Embryonic facial prominence (tissue), 1 donor: ENCODE measurements around the gene SCAP.

Experiments
- DNase-seq: peaks from one replicate; pipeline ENCODE4 v3.0.0-alpha.2; 2016; ENCODE audit errors: extremely low spot score

The SCAP gene

DNA sequence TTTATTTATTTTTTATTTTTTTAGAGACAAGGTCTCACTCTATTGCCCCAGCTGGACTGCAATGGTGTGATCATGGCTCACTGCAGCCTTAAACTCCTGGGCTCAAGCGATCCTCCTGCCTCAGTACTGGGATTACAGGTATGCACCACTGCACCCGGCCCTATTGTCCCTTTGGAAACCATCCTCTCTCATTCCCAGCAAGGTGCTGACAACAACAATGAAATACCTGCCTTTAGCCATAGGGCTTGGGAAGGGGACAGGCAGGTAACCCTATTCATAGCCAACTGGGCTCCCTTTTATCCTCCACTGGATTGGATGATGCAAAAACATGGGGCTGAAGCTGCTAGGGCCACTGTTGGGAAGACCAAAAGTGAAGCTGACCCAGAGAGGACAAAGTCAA is 43.1 kb downstream of the SCAP start:
- no peak for DNase-seq

GRCh38 chr3:47431225-47431624 is 44.5 kb downstream of the SCAP start:
- no peak for DNase-seq

GRCh38 chr3:47430606-47431005 is 45.1 kb downstream of the SCAP start:
- no peak for DNase-seq

DNA sequence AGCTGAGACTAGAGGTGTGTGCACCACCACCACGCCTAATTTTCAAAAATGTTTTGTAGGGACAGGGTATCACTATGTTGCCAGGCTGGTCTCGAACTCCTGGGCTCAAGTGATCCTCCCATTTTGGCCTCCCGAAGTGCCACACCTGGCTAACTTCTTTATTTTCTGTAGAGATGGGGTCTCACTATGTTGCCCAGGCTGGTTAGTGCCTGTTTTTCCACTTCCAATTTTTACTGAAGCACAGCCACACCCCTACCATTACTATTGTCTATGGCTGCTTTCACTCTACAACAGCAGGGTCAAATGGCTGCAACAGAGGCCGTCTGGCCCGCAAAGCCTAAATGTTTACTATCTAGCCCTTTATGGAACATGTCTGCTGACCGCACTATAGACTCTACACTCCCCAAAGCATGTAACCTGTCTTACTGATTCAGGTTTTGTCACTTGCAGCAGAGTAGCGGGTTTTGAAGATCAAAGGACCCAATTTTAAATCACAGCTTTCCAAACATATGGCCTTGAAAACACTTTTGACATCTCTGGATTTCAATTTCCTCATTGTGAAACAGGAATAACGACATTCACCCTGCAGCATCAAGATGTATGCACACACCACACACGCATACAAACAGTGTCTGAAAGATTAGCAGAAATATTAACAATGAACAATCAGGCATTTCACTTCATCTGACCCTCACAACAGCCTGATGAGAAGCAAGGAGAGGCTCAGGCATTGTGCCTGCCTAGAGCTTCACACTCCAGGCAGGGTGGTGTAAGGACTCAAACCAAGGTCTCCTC is 46.1 kb downstream of the SCAP start:
- no peak for DNase-seq

GRCh38 chr3:47428662-47429061 is 47.1 kb downstream of the SCAP start:
- no peak for DNase-seq

DNA sequence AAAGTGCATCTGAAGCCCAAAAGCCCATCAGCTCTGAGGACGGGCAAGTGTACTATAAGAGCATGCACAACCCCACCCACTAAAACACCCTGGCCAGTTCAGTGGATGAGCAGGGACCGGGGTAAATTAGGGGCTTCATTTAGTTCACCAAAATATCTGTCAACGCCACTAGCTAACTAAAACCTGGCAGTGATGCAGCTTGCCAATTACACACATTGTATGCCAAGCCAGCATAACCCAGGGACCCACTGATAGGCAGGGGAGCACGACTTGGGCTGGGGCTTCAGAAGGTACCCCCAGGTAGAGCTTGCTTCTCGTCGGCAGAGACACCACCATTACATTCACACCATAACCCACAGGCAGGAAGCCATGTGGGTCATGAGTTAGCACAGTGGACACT is 47.9 kb downstream of the SCAP start:
- no peak for DNase-seq

DNA sequence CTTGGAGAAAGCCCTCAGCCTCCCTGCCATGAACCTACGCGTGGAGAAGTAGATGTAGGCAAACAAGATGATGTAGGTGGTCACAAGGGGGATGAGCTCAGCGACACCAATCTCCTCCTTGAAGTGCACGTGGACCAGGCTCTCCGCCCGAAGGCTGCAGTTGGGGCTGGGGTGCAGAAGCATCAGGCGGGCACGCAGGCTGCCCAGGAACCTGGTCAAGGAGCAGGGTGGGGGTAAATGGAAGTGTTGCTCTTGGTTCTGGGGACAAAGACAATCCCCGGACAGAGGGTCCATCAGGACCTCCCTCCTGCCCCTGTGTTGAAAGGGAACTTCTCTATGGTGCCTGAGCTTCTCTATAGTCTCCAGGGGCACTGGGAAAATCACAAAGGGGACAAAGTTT is 49.8 kb downstream of the SCAP start:
- DNase-seq: no peak

GRCh38 chr3:47425383-47425778 is 50.4 kb downstream of the SCAP start:
- DNase-seq: no peak

GRCh38 chr3:47424434-47425382 is 51.0 kb downstream of the SCAP start:
- DNase-seq: no peak

DNA sequence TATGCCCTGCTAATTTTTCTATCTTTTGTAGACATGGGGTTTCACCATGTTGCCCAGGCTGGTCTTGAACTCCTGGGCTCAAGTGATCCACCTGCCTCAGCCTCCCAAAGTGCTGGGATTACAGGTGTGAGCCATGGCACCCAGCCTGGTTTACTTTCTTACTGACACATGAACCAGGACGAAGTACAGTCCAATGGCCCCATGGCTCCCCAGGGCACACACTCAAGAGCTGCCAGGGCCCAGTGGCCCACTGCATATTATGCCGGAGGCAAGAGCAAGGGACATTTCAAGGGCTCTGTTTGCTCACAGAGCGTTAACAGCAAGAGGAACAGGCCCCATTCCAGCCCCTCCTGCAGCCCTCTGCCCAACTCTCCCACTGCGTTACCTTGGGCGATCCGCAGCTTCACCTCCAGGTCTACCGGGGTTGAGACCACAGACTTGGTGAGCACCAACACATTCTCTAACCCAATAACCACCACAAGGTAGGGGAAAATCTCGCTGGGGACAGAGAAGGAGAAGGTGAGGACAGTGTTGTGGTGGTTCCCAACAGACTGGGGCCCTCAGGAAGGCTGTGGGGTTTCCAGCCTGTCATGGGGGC is 52.1 kb downstream of the SCAP start:
- no peak for DNase-seq

- no peak for DNase-seq
Measured at GRCh38 chr3:47422743-47423142, 53.0 kb downstream of the SCAP start.

DNA sequence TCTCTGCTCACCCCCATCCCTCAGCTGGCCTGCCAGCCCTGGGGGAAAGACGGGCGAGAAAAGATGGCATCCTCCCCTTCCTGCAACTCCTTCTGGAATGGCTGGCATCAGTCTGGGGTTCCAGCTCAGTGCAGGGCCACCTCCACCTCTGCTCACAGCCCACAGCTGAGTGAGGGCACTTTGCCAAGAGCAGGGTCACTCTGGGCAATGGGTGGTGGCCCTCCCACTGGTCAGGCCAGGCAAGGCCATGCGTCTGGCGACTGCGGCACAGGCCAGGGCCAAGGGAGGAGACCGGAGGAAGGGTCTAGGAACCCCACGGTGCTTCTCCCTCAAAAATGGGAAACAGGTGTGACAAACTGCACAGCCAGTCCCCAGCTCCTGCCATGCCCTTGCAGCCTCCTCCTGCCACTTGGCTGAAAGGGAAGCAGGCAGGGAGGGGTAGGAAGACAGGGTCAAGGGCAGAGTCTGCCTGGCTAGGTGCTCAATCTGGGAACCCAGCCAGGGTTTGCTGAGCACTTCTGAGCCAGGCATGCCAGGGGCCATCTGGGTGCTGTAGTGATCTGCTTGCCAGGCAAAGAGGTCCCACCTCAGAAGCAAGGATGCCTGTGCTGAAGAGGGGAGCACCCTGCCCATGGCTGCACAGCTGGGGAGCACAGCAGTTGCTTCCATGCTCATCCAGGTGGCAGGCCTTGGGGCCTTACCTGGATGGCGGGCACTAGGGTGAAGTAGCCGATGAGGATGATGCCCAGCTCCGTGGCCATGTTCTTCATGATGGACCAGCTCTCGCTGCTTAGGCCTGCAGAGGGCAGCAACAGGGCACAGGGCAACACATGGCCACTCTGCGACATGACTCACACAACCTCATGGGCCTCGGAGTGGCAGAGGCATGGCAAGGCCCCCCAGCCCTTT is 53.7 kb downstream of the SCAP start:
- no peak for DNase-seq

DNA sequence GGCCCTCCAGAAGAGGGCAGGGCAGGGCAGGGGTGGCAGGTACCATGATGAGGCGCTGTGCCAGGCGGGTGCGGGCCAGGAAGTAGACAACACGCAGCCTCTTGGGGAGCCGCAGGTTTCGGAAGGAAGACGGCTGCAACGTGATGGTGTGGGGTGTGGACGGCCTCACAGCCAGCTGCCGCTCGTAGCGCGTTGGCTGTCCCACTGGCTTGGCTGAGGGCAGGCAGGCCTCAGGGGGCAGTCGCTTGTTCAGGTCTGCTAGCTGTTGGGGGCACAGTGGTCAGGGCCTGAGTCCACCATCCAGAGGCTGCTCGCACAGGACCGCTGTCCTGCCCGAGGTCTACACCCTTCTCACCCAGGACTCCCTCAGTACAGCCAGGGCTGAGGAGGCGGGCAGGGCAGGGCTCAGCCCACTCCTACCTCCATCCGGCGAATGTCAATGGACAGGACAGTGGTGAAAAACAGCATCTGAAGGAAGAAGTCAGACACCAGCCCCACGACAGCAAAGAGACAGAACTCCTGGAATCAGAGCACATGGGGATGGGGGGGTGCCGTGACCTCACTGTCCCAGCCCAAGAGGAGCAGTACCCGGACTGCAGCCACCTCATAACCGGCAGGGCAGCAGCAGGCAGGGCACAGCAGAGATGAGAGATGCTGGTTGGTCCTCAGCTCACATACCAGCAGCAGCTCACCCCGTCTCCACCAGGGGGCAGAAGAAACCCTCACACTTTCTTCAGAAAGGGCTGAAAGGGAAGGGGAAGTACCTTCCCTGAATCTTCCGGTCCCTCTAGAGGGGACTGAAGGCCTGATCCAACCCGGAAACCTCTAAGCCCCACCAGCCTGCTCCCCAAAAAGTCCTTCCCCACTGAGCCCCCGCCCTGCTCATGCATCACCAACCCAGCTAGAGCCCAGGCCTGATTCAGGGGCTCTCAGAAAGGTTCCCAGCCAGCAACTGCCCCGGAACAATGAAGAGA is 54.9 kb downstream of the SCAP start:
- DNase-seq: peak; percentile 40

DNA sequence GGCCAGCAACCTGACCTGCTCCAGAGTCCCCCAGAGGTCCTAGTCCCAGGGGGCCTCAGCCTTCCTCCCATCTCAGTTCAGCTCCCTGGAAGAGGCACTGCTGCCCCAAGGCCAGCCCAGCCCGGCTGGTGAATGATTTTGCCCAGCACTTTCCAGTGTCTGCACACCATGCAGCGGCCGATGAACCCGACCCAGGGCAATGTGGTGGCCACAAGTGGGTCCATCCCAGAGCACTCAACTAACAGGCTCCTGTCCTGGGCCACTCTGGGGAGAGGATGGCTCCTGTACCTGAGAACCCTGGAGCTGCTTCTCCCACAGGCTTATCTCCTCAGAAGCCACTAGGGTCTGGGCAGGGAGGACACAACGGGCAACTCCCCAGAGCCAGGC is 55.7 kb downstream of the SCAP start:
- no peak for DNase-seq

DNA sequence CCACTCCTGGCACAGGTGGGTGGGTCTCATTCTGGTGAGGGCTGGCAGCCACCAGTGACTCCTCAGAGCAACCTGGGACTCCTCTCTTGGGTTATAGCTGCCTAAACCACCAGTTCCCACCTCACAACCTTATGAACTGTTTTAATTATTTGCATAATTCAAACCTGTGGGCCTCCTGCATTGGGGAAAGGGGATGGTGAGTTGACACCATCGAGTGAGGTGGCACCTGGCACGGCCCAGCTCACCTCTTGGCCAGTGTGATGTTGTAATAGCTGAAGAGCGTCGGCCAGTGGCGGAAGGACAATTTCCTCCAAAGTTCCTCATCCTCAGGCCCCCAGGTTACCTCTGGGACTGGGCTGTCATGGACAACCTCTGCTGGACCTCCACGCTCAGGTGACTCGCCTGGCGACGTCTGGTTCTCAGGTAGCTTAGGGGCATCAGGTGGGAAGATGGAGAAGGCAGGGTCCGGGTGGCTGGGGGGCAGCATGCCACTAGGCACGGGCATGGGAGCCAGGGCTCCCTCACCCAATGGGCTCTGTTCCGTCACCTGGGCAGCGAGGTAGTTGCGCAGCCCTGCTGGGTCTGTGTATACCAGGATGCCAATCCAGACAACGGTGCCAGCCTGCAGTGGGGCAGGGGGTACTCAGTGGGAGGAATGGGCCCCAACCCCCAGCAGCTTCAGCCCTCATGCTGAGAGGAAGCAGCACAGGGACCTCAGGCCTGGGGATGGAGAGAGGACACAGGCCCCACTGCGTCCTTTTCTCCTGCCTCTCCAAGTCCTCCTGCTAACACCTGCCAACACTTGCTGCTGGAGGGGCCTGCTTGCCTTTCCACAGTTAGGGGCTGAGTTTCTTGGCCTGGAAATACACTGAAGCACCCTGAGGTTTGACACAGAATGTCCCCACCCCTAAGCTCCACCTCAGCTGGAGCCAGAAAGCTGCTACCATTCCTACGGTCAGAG is 56.4 kb downstream of the SCAP start:
- DNase-seq: no peak

DNA sequence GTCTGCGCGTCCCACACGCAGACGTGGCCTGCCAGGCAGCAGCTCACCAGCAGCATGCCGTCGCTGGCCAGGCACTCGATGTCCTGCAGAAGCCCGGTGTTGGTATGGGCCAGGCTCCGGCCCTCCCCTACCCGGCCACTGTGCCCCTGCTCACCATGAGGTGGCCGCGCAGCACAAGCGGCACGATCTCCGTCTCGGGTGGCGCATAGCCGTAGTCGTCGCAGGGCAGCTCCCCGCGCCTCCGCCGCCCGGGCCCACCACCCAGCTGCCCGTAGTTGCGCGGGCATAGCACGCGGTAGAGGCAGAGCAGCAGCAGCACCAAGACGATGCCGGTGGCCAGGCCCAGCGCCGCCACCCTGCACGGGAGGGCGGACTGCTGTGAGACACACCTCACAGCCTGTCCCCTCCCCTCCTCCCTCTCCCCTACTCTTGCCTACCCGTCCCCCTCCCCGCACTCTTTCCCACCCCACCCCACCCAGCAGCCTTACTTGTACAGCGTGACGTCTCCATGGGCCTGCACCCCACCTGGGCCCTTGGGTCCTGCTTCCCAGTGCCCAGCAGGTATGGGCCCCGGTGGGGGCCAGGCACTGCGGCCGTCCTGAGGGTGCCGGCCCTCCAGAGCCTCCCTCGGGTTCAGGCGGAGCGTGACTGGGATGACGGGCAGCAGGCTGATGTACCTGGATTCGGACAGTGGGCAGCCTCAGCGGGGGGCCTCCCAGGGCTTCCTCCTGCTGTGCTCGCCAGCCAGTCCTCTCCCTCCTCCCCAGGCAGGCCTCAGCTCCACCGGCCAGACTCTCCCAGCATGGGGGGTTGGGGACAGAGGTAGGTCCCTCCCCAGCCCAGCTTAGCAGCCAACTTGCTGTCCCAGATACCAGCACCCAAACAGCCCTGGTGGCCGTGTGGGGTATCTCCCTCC is 57.3 kb downstream of the SCAP start:
- DNase-seq: no peak

DNA sequence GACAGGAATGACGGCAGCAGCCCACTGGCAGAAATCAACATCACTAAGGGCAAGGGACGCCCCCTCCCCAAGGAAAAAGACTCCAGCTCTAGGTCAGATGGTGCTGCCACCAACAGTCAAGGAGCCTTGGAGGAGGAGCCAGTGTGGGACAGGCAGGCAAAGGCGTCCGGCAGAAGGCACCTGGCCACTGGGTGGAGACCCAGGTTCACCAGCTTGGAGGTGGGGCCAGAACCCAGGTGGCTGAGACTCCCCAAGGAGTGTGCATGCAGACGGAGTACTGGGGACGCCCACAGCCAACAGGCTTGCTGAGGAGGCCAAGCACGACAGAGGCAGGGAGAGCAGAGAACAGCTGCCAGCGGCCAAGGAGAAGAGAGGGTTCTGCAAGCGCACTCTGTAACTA is 59.7 kb downstream of the SCAP start:
- DNase-seq: no peak
